Activated naive CD4-positive, alpha-beta T cell treated with Interleukin-2 at 50 U/mL for 16 hours (primary cell): ENCODE measurements around the gene RASD2.
"Not testable (repeated sequence)": the region's sequence is repeated elsewhere in the genome, so short reads cannot be mapped to it uniquely, and the experiment has no call there.

Experiments
- DNase-seq: peaks from one replicate; pipeline ENCODE4 v3.0.0-alpha.2; 2020

The RASD2 gene

GRCh38 chr22:35540595-35541253 lies at the start of gene RASD2:
Gene RASD2 (plus strand): TSS chr22:35540831. CDS start chr22:35546810, 5,979 bp downstream.
- peak; percentile 62 for DNase-seq

- not testable (repeated sequence) for DNase-seq
Observed at GRCh38 chr22:35491061-35491907, 49.3 kb upstream of the RASD2 start.

GRCh38 chr22:35491908-35492380 lies 48.7 kb upstream of the RASD2 start:
- no peak for DNase-seq

GRCh38 chr22:35493074-35493473 lies 47.6 kb upstream of the RASD2 start:
- DNase-seq = no peak

- not testable (repeated sequence) for DNase-seq
Observed at GRCh38 chr22:35495711-35496110, 44.9 kb upstream of the RASD2 start.

- DNase-seq = no peak
Observed at GRCh38 chr22:35496768-35497312, 43.8 kb upstream of the RASD2 start.

DNA sequence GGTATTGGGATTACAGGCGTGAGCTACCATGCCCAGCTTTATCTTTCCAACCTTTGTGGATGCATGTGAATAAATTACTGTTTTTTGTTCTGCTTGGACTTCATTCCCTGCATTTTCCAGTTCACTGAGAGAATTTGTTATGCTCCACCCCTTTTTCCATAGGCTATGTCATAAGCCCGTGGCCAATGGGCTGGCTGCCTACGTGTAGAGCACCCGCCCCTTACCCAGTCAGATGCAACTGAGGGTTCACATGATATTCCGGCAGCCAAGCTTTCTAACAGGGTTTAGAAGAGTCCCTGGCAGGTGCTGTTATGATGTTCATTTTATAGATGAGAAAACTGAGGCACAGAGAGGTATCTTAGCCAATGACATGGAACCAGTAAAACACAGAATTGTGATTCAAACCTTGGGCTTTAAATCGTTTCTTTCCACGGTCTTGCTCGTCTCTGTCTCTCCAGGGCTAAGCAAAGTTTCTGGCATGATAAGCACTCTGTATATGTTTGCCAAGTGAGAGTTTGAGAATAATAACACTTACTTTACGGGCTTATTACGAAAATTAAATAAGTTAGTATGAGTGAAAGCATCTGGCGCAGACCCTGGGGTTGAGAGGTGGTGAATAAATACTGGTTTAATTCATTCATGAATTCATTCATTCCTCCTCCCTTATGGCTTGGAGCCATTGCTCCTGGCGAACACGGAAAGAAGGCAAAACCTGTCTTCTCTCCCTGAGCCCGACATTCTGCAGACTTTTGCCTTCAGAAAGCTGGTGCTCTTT lies 42.4 kb upstream of the RASD2 start:
- no peak for DNase-seq

DNA sequence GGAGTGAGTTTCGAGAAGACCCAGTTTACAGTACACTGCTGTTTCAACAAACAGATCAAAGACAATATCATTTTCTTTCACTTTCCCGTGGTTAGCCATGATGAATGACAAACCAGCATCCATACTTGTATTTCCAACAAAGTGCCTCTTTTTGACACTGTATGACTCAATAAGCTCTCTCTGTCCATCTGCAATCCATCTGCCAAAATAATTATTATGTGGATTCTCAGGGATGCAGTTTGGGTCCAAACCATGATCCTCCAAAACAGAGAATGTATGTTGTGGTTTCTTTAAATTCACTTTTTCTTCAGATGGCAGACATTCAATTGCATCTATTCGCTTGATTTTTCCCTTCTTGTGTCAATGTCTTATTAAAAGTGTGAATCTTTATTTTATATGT lies 37.8 kb upstream of the RASD2 start:
- DNase-seq = no peak

DNA sequence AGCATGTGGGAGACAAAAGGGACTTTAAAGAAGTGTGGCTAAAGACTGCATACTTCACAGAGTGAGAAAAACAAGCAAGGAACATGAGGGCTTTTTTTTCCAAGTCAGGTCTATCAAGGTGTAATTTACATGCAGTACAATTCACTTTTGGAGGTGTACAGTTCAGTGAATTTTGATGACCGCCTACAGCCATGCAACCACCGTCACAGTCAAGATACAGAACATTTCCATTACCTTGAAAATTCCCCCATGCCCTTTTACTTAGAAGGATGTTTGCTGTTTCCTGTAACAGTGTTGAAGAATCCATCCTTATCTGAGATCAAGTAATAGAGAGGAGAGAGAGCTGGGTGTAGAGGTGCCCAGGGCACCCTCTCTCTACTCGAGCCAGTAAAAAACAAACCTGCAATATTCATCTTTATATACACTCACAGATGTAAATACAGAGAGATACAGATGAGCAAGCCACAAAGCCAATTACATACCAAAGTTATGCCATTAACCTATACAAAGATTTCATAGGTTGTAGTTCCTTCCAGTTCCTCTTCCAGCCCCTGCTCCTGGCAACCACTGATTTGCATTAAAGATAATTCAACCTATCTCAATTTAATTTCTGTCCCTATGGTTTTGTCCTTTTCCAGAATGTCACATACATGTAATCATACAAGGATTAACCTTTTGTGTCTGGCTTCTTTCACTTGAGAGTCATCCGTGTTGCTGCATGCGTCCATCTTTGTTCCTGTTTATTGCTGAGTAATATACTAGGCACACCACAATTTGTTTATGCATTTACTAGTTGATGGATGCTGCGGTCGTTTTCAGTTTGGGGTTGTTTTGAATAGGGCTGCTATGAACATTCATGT lies 35.0 kb upstream of the RASD2 start:
- no peak for DNase-seq

GRCh38 chr22:35506259-35506570 lies 34.4 kb upstream of the RASD2 start:
- no peak for DNase-seq

DNA sequence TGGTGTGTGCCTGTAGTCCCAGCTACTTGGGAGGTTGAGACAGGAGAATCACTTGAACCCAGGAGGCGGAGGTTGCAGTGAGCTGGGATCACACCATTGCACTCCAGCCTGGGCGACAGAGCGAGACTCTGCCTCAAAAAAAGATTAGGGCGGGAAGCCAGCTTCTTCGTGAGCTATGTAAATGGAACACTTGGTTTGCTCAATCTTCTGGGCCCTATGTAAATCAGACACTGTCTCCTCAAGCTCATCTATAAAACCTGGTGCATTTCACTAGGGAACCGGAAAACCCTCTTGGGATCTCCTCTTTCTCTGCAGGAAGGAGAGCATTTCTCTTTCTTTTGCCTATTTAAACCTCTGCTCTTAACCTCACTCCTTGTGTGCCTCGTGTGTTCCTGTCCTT lies 32.8 kb upstream of the RASD2 start:
- DNase-seq = not testable (repeated sequence)

GRCh38 chr22:35509451-35509850 lies 31.2 kb upstream of the RASD2 start:
- DNase-seq = no peak

DNA sequence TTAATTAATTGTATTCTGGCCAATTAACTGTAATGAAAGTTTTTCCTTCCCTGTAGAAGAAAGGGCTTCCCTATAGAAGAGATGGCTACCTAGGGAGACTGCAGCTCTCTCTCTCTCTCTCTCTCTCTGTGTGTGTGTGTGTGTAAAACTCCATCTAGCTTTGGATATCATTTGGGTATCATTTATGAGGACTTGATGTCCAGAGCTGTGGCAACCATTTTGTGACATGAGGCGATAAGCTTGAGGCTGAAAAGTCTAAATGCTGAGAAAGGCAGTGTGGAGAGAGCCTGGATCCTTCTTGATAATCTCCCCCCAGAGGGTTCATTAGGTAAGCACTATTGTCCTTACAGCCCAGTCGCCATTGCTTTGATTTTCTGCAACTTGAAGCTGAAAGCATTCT lies 30.7 kb upstream of the RASD2 start:
- DNase-seq = no peak

DNA sequence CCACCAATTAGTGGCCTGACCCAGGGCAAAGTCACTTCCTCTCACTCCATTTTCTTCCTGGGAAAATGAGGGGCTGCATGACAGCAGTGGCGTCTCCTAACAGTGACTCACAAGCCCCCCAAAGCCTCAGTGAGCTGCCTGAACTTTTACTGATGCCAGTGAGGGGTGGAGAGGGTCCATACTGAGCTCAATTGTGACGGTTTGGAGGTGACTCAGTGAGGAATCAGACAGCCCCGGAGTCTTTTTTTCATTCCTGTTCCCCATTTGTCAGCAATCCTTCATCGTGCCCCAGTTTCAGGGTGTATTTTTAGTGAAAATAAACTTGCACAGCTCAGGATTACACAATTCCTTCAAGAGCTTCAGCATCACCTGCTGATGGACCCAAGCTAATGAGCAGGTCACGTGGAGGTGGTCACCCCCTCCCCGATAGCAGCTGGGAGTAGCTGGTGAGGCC lies 30.1 kb upstream of the RASD2 start:
- no peak for DNase-seq

DNA sequence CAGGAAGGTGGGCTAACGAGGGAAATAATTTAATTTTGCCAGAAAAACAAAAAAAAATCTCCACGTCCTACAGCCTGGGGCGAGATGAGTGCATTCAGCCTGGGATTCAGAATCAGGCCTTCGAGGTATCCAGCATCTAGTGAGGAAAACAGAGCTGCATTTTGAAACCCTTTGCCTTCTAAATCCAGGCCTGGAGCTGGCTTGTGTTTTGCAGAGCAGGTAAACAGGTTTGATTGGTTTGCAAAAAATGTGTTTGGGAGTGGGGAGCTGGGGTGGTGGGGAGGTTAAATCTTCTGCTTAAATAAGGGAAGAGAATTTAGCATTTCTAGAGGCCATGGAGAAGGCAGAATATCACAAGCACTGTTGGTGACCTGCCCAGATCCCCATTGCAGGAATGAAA lies 29.7 kb upstream of the RASD2 start:
- no peak for DNase-seq

DNA sequence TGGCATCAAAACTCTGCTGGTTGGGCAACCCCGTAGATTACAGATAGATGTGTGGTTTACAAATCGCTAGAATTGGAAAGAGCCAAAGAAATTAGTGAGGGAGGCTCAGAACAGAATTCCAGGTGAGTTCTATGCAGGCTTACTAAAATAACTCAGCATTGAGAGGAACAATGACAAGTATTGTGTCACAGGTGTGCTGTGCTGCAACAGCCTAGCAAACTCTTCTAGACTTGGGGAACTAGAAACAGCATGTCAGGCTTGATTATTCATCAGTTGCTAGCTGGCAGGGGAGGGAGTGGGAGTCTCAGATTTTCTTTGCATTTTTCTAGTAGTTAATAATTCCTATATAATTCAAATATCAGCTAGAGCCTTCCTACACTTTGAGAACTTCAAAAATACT lies 26.3 kb upstream of the RASD2 start:
- DNase-seq = no peak

DNA sequence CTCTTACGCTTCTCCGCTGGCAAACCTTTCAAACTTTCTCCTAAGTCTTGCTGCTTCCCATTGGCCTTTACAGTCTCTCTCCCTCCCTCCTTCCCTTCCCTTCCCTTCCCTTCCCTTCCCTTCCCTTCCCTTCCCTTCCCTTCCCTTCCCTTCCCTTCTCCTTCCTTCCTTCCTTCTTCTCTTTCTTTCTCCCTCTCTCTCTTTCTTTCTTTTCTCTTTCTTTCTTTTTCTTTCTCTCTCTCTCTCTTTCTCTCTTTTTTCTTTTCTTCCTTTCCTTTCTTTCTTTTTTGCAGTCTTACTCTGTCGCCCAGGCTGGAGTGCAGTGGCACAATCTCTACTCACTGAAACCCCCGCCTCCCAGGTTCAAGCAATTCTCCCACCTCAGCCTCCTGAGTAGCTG lies 24.7 kb upstream of the RASD2 start:
- not testable (repeated sequence) for DNase-seq

DNA sequence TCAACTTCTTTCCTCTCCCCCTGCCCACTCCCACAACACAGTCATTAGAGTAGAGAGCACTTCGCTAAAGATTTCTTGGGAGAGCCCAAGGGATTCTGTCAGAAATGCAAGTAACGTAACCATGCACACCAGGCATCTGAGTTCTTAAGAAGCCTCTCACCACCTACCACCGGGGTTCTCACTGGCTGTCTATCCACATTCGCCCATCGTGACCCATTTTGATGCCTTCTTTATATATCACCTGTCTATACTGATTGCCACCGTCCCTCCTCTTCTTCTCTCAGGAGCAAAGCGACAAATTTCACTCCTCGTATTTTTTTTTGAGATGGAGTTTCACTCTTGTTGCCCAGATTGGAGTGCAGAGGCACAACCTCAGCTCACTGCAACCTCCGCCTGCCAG lies 23.9 kb upstream of the RASD2 start:
- DNase-seq = no peak

- no peak for DNase-seq
Observed at GRCh38 chr22:35517207-35517606, 23.4 kb upstream of the RASD2 start.

DNA sequence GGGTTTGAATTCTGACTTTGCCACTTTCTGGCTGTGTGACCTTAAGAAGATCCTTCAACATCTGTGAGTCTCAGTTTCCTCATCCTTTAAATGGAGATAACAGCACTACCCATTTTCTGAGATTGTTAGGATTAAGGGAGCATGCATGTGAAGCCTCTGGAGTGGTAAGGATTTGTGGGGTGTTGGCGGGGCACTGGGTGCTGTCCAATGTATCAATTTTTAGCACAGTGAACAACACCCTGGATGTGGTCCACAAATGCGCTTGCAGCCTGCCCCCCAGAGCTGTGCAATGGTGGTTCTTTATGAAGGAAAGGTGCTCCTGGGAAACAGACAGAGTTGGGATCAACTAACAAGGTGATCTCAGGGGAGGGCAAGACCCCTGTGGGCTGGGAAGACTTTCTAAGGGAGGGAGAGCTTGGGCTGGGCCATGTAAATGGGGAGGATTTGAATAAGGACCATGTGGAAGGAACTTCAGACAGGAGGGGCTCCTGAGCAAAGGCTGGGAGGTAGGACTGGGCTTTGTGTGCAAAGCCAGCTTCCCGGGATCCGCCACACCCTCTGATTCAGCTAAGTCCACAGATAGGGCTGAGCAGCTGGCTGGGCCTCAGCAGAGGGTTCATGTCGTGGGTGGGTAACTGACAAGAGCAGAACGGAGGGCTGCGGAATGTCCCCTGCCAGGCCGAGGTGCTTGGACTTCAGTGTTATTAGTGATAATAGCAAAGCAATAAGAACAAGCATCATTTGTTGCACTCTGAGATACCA lies 22.7 kb upstream of the RASD2 start:
- DNase-seq = no peak

DNA sequence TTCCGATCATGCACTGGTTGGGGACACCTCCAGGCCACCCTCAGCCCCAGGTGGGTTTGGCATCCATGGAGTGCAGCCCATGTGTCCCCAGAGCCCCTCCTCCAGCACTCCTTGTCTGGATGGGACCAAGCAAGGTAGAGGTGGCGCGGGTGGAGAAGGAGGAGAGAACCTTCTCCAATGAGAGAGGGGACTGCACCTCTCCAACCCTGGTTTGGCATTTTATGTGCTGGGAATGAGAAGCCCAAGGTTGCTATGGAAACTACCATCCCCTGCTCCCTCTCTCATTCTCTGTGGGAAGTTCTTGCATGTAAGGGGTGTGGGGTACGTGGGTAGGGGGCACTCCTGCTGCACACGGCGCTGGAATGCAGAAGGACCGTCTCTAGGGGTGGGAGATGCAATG lies 21.8 kb upstream of the RASD2 start:
- no peak for DNase-seq
